T follicular helper cell (primary cell): ENCODE measurements around the gene MFAP3.
"Not testable (repeated sequence)": the region's sequence is repeated elsewhere in the genome, so short reads cannot be mapped to it uniquely, and the experiment has no call there.

Experiments
- DNase-seq: peaks from one replicate; pipeline ENCODE4 v3.0.0-alpha.2; 2020; ENCODE audit warnings: low read depth

The MFAP3 gene

DNA sequence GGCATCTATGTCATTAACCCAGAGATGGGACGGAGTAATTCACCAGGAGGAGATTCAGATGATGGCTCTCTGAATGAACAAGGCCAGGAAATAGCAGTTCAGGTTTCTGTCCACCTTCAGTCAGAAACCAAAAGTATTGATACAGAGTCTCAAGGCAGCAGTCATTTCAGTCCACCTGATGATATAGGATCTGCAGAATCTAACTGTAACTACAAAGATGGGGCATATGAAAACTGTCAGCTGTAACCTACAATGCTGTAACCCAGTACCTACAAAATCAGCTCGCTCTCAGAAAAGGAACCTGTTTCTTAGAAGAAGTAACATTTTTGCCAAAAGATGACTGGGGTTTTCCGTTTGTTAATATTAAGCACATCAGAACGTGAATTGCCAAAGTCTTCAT is 14.7 kb downstream of the MFAP3 start:
- no peak for DNase-seq

- DNase-seq: no peak
Measured at GRCh38 chr5:154055201-154055600, 16.4 kb downstream of the MFAP3 start.

- DNase-seq: no peak
Measured at GRCh38 chr5:154058055-154059038, 19.6 kb downstream of the MFAP3 start.

GRCh38 chr5:154059039-154059430 is 20.3 kb downstream of the MFAP3 start:
- no peak for DNase-seq

DNA sequence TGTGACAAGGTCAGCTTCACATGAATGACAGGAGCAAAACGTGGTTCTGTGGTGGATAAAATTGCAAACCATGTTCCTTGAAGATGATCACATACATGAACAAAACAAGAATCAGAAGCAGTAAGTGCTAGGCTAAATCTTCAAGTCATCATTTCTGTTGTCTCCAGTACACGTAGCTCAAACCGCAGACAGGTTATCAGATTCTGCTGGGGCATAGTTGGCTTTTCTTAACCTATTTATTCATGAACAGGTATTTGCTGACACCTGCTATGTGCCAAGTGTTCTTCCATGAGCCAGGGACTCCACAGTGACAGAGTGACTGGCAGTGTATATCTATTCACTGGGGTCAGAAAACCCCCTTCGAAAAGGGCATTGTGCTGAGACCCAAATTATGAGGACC is 20.8 kb downstream of the MFAP3 start:
- DNase-seq: no peak

GRCh38 chr5:154060606-154061005 is 21.8 kb downstream of the MFAP3 start:
- DNase-seq: no peak

- no peak for DNase-seq
Measured at GRCh38 chr5:154063372-154063771, 24.6 kb downstream of the MFAP3 start.

DNA sequence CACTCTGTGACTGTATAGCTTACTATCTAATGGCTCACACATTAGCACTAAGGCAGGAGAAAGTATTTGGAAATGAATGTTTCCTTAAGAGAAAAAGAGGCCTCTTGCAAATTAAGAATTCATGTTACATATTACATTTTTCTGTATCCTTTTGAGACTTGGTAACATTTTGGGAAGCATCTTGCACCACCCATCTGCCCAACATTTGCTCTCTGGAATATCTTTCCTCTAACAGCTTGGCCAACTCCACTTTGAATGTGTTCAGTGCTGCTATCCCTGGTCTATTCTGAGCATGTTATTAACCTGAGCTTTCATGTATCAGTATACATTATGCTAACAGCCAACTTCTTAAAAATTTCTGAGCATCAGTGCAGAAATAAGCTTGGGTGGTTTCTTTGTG is 27.2 kb downstream of the MFAP3 start:
- DNase-seq: no peak

- not testable (repeated sequence) for DNase-seq
Measured at GRCh38 chr5:154069854-154070253, 31.1 kb downstream of the MFAP3 start.

GRCh38 chr5:154071799-154072413 is 33.1 kb downstream of the MFAP3 start:
- DNase-seq: no peak

DNA sequence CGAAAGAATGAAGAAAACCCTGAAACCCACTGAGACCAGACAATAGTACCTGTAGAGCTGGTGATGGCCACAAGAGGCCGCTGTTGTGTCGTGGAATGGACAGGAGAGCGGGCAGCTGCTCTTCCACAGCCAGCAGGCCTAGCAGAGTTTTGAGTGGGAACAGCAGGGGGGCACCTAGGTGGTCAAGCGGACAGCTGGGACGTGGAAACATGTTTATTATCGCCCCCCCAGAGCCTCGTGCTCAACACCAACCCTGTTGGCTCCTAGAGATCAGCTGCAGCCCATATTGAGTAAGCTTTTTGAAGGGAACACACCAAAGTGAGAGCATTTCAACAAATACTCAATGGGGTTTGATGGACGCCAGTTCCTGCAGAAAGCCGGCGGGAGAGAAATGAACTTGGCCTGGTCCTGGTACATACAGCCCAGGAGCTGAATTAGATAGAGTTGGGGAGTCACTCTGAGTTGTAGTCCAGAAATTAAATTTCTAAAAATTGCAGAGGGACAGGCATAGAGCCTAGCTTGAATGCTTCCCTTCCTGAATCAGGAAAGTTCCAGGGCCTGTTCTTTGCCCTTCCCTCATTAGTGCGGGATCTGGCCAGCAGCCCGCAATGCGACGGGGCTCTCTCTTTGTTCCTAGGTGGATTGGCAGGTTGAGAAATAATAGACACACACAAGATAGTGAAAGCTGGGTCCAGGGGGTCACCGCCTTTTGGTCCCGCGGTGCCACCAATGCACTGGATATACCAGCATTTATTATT is 33.8 kb downstream of the MFAP3 start:
- DNase-seq: peak; percentile 71

- no peak for DNase-seq
Measured at GRCh38 chr5:154076240-154076922, 37.6 kb downstream of the MFAP3 start.

GRCh38 chr5:154077696-154078095 is 38.9 kb downstream of the MFAP3 start:
- no peak for DNase-seq

GRCh38 chr5:154078272-154078671 is 39.5 kb downstream of the MFAP3 start:
- no peak for DNase-seq

DNA sequence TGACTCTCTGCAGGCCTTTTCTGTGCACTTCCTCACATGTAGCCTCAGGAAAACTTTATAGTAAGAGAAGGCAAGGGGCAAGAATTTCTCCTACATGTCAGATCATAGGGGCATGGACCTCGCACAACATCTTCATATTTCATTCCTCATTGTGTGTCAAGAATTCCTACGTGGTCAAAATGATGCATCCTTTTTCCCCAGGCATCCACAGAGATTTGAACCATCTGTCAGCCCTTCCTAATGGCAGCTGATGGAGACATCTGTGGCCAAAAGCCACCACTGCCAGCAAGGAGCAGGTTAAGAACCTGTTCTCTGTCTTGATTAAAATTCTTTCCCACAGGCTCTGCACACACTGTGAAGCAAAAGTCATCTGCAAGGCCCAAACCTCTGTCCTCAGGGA is 42.5 kb downstream of the MFAP3 start:
- no peak for DNase-seq

DNA sequence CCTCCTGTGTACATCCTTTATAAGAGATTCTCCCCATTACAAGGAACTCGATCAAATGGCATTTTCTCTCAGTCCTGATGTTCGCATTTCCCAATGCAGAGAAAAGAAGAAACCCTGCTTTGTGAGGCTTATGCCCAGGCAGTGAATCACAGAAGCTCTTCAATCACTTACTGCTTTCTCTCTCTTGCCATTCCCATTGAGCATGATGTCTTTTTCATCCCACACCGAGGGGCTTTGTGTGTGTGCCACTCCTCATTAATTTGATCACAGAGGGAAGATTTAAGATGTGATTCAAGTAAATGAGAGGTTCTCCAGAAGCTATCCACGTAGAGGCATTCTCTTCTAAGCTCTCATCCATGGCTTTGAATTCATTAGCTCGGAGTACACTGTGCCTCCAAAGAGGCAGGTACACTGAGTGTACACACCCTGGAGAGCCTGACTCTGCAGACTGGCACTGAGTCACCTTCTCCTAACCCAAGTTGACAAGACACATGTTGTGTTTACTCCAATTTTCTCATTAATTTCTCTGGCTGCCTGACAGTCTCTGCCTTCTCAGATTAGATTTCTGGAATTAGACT is 45.4 kb downstream of the MFAP3 start:
- no peak for DNase-seq

GRCh38 chr5:154086146-154086545 is 47.4 kb downstream of the MFAP3 start:
- no peak for DNase-seq

- DNase-seq: no peak
Measured at GRCh38 chr5:154086641-154087040, 47.9 kb downstream of the MFAP3 start.

- no peak for DNase-seq
Measured at GRCh38 chr5:154087260-154087659, 48.5 kb downstream of the MFAP3 start.

DNA sequence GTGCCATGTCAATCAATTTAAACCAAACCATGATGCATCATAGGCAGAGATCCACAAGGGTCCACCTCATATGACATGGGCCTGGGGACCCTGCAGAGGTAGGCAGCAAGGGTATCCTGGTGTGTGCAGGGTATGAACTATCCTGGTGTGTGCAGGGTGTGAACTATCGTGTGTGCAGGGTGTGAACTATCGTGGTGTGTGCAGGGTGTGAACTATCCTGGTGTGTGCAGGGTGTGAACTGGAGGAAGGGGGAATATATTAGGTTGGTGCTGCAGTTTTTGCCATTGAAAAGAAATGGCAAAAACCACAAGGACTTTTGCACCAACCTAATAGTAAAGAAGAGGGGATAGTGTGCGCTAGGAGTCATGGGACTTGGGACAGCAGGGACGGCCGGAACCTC is 50.0 kb downstream of the MFAP3 start:
- no peak for DNase-seq

- no peak for DNase-seq
Measured at GRCh38 chr5:154090656-154091055, 51.9 kb downstream of the MFAP3 start.
